H1 (cell line): ENCODE measurements around the gene SLC13A1. TPM values are rescaled to one million over a fixed set of nuclear protein-coding genes. Genes with fewer than 3 reads are reported as not detected.

Experiments
- CTCF ChIA-PET: fragments of 300-600 bp; sonication (Branson Sonifier 250); formaldehyde crosslinking; loops from one replicate; lab custom pipeline; 2021; ENCODE audit not compliant: partially characterized antibody; lab: Charles Lee
- POLR2A ChIA-PET: fragments of 300-600 bp; sonication (Branson Sonifier 250); formaldehyde crosslinking; loops from one replicate; lab custom pipeline; 2021; ENCODE audit warnings: inconsistent platforms; ENCODE audit not compliant: partially characterized antibody; lab: Charles Lee
- DNase-seq, 2 experiments: peaks; one replicate each; pipeline versions ENCODE4 v3.0.0 to v3.0.0-alpha.2; 2010 to 2022; ENCODE audit warnings: low spot score in 2 of 2, low read depth in 1 of 2, mixed read lengths in 1 of 2
- FAIRE-seq: peaks from 2 replicates; lab custom pipeline; 2011; peaks lifted over from hg19 to GRCh38; lab: Jason Lieb, UNC
- H2AFZ ChIP-seq: 2 replicates; pipeline ENCODE4 v1.8.1; 2012; ENCODE audit warnings: low read length, inconsistent platforms
- H2AK5ac ChIP-seq: 2 replicates; pipeline ENCODE4 v1.6.1; 2013; ENCODE audit warnings: low read depth, low read length
- H2BK120ac ChIP-seq: replicated peaks from 2 replicates; pipeline ENCODE3; 2013; ENCODE audit warnings: low read depth, low read length, inconsistent platforms
- H2BK12ac ChIP-seq: 2 replicates; pipeline ENCODE4 v1.6.1; 2013; ENCODE audit warnings: low read depth, low read length
- H2BK15ac ChIP-seq: 2 replicates; pipeline ENCODE4 v1.6.1; 2013; ENCODE audit warnings: low read length
- H2BK20ac ChIP-seq: 2 replicates; pipeline ENCODE4 v1.6.1; 2013; ENCODE audit warnings: low read length
- H2BK5ac ChIP-seq: 2 replicates; pipeline ENCODE4 v1.6.1; 2013; ENCODE audit warnings: low read depth, low read length
- H3K14ac ChIP-seq: 2 replicates; pipeline ENCODE4 v1.6.1; 2013; ENCODE audit warnings: inconsistent platforms; ENCODE audit not compliant: insufficient read length
- H3K18ac ChIP-seq: 2 replicates; pipeline ENCODE4 v1.6.1; 2013; ENCODE audit warnings: low read length; ENCODE audit errors: extremely low read depth
- H3K23ac ChIP-seq: 2 replicates; pipeline ENCODE4 v1.6.1; 2013; ENCODE audit warnings: inconsistent platforms; ENCODE audit not compliant: insufficient read length
- H3K23me2 ChIP-seq: 2 replicates; pipeline ENCODE4 v1.6.1; 2013; ENCODE audit warnings: low read depth, low read length
- H3K27ac ChIP-seq: 2 replicates; pipeline ENCODE4 v1.6.1; 2011; ENCODE audit warnings: low read depth, low read length, inconsistent platforms
- H3K27me3 ChIP-seq, 4 experiments: replicated peaks in 1 of 4; 1 replicate in 1 of 4; 2 replicates in 3 of 4; pipeline versions ENCODE4 v1.6.1 to v1.8.1; 2011 to 2013; ENCODE audit warnings: low read length in 3 of 4, mild to moderate bottlenecking in 3 of 4, inconsistent platforms in 2 of 4, mixed read lengths in 2 of 4, moderate library complexity in 1 of 4; ENCODE audit not compliant: control insufficient read depth in 3 of 4, insufficient read depth in 3 of 4; ENCODE audit errors: extremely low read depth in 1 of 4
- H3K36me3 ChIP-seq, 4 experiments: 2 replicates each; pipeline versions ENCODE4 v1.6.1 to v1.8.1; 2011 to 2013; ENCODE audit warnings: mild to moderate bottlenecking in 4 of 4, low read length in 3 of 4, moderate library complexity in 2 of 4, control low read depth in 1 of 4, inconsistent platforms in 1 of 4; ENCODE audit not compliant: insufficient read depth in 4 of 4, control insufficient read depth in 2 of 4
- H3K4ac ChIP-seq: replicated peaks from 2 replicates; pipeline ENCODE3; 2013; ENCODE audit warnings: low read length, low read depth, mixed read lengths, inconsistent platforms; ENCODE audit not compliant: insufficient read length
- H3K4me1 ChIP-seq, 4 experiments: replicated peaks in 1 of 4; 1 replicate in 1 of 4; 2 replicates in 3 of 4; pipeline versions ENCODE4 v1.6.1 to v1.8.1; 2011 to 2013; ENCODE audit warnings: low read length in 3 of 4, inconsistent platforms in 2 of 4, mixed read lengths in 1 of 4; ENCODE audit not compliant: insufficient read depth in 4 of 4, control insufficient read depth in 3 of 4
- H3K4me2 ChIP-seq, 2 experiments: 2 replicates each; pipeline versions ENCODE4 v1.6.1 to v1.8.1; 2011 to 2013; ENCODE audit warnings: low read depth in 2 of 2, low read length in 2 of 2, control low read depth in 1 of 2, inconsistent platforms in 1 of 2, mild to moderate bottlenecking in 1 of 2; ENCODE audit not compliant: insufficient read depth in 1 of 2
- H3K4me3 ChIP-seq, 4 experiments: fragments of 200-600, 300-600 bp in 1 of 4; sonication (generic), shearing (Covaris generic), sonication (Bioruptor Twin) in 1 of 4; 2 replicates each; pipeline versions ENCODE4 v1.5.1 to v1.8.1; 2011 to 2016; ENCODE audit warnings: low read length in 4 of 4, low read depth in 3 of 4, control low read depth in 2 of 4, inconsistent platforms in 2 of 4, mild to moderate bottlenecking in 2 of 4, mixed read lengths in 1 of 4, moderate library complexity in 1 of 4; ENCODE audit not compliant: insufficient read depth in 2 of 4; ENCODE audit errors: extremely low read depth in 1 of 4
- H3K56ac ChIP-seq: replicated peaks from 2 replicates; pipeline ENCODE3; 2013; ENCODE audit warnings: low read depth, mild to moderate bottlenecking, mixed read lengths, low read length, inconsistent platforms; ENCODE audit not compliant: insufficient read length
- H3K79me1 ChIP-seq: 2 replicates; pipeline ENCODE4 v1.6.1; 2013; ENCODE audit warnings: low read depth, low read length, control low read depth
- H3K79me2 ChIP-seq, 2 experiments: 2 replicates each; pipeline versions ENCODE4 v1.6.1 to v1.8.1; 2012 to 2013; ENCODE audit warnings: low read length in 2 of 2, mild to moderate bottlenecking in 2 of 2, inconsistent platforms in 1 of 2; ENCODE audit not compliant: insufficient read depth in 2 of 2, control insufficient read depth in 1 of 2
- H3K9ac ChIP-seq, 4 experiments: replicated peaks in 1 of 4; 1 replicate in 1 of 4; 2 replicates in 3 of 4; pipeline versions ENCODE4 v1.6.1 to v1.8.1; 2011 to 2013; ENCODE audit warnings: low read depth in 3 of 4, low read length in 3 of 4, control low read depth in 2 of 4, mild to moderate bottlenecking in 2 of 4, moderate library complexity in 2 of 4, inconsistent platforms in 1 of 4; ENCODE audit errors: extremely low read depth in 1 of 4
- H3K9me3 ChIP-seq, 2 experiments: 2 replicates each; pipeline versions ENCODE4 v1.6.1 to v1.8.1; 2012 to 2013; ENCODE audit warnings: mild to moderate bottlenecking in 2 of 2, moderate library complexity in 2 of 2, control low read depth in 1 of 2, inconsistent platforms in 1 of 2, low read depth in 1 of 2, low read length in 1 of 2, mixed read lengths in 1 of 2; ENCODE audit not compliant: insufficient read depth in 2 of 2
- H4K20me1 ChIP-seq, 2 experiments: replicated peaks in 1 of 2; 2 replicates each; pipeline versions ENCODE3 to v1.8.1; 2011 to 2013; ENCODE audit warnings: inconsistent platforms in 2 of 2, low read length in 2 of 2, mild to moderate bottlenecking in 1 of 2; ENCODE audit not compliant: insufficient read depth in 2 of 2, control insufficient read depth in 1 of 2
- H4K5ac ChIP-seq: 2 replicates; pipeline ENCODE4 v1.6.1; 2013; ENCODE audit warnings: low read length, low read depth, mixed read lengths, inconsistent platforms; ENCODE audit not compliant: insufficient read length
- H4K8ac ChIP-seq: 2 replicates; pipeline ENCODE4 v1.8.0; 2013; ENCODE audit warnings: mild to moderate bottlenecking, moderate library complexity, low read length, inconsistent platforms; ENCODE audit not compliant: insufficient read depth; ENCODE audit errors: extremely low read depth
- H4K91ac ChIP-seq: replicated peaks from 2 replicates; pipeline ENCODE3; 2013; ENCODE audit warnings: low read length, mixed read lengths, inconsistent platforms; ENCODE audit not compliant: insufficient read length
- ATF3 ChIP-seq: IDR thresholded peaks from 2 replicates; pipeline ENCODE4 v1.6.1; 2011; ENCODE audit warnings: low read depth, mild to moderate bottlenecking, low read length; ENCODE audit not compliant: insufficient read depth
- CEBPB ChIP-seq: IDR thresholded peaks from 2 replicates; pipeline ENCODE4 v1.6.1; 2012; ENCODE audit warnings: low read depth, low read length
- CHD1 ChIP-seq: IDR thresholded peaks from 2 replicates; pipeline ENCODE4 v1.6.1; 2012; ENCODE audit warnings: low read depth, low read length, improper control_type of control experiment
- CHD2 ChIP-seq: IDR thresholded peaks from 2 replicates; pipeline ENCODE4 v1.6.1; 2012; ENCODE audit warnings: low read length, improper control_type of control experiment
- CTBP2 ChIP-seq: IDR thresholded peaks from 2 replicates; pipeline ENCODE4 v1.7.0; 2011; ENCODE audit warnings: borderline replicate concordance, mild to moderate bottlenecking, moderate library complexity, mixed read lengths, low read length; ENCODE audit not compliant: insufficient read depth, insufficient read length
- CTCF ChIP-seq, 3 experiments: IDR thresholded peaks; 1 replicate in 2 of 3; 2 replicates in 1 of 3; pipeline versions ENCODE4 v1.5.1 to v1.6.1; 2011; ENCODE audit warnings: low read length in 3 of 3, mild to moderate bottlenecking in 3 of 3, inconsistent platforms in 2 of 3, low read depth in 1 of 3, moderate library complexity in 1 of 3; ENCODE audit not compliant: insufficient read depth in 1 of 3; ENCODE audit errors: control extremely low read depth in 1 of 3
- EZH2 ChIP-seq: fragments of 200-600 bp; sonication (generic); IDR thresholded peaks from 2 replicates; pipeline ENCODE4 v1.7.1; 2012; ENCODE audit warnings: low read depth, mild to moderate bottlenecking, moderate library complexity, low read length, inconsistent platforms; ENCODE audit not compliant: severe bottlenecking
- KDM5A ChIP-seq: fragments of 200-600 bp; IDR thresholded peaks from 2 replicates; pipeline ENCODE4 v1.7.1; 2012; ENCODE audit warnings: mild to moderate bottlenecking, low read length, inconsistent platforms, mixed read lengths
- SIRT6 ChIP-seq: IDR thresholded peaks from one replicate; pipeline ENCODE4 v1.7.1; 2012; ENCODE audit warnings: low read length, inconsistent platforms
- SP4 ChIP-seq: IDR thresholded peaks from 2 replicates; pipeline ENCODE4 v1.6.1; 2012; ENCODE audit warnings: low read length, inconsistent platforms
- TBP ChIP-seq: IDR thresholded peaks from 2 replicates; pipeline ENCODE4 v1.6.1; 2011; ENCODE audit warnings: low read depth, low read length, improper control_type of control experiment
- TEAD4 ChIP-seq: IDR thresholded peaks from 2 replicates; pipeline ENCODE4 v1.6.1; 2012; ENCODE audit warnings: low read depth, low read length, inconsistent platforms, mixed read lengths
- WGBS, 2 experiments: shearing (Covaris generic) in 1 of 2; methylation state at CpG; one replicate each; pipeline versions ENCODE4 v1.1.6 to v1.1.7; 2013 to 2015; ENCODE audit warnings: low lambda C conversion rate in 2 of 2, mixed read lengths in 2 of 2, inconsistent platforms in 1 of 2, low coverage in 1 of 2, missing lambda C conversion rate in 1 of 2; ENCODE audit not compliant: insufficient replicate concordance in 2 of 2, insufficient coverage in 1 of 2, insufficient read length in 1 of 2; ENCODE audit errors: extremely low coverage in 1 of 2, missing lambda C conversion rate in 1 of 2; 5-methylcytosine and 5-hydroxymethylcytosine counted together
- polyA plus RNA-seq, 7 experiments: library from polyadenylated mRNA; depleted of rRNA in 3 of 7; stranded (reverse) in 5 of 7; unstranded in 2 of 7; fragments of >200 nt in 5 of 7; fragments of 200-250 nt in 2 of 7; gene quantifications; 1 replicate in 5 of 7; 2 replicates in 1 of 7; 4 replicates in 1 of 7; pipeline versions ENCODE4 v1.2.1 to v1.2.3, GENCODE V29; 2011 to 2013; ENCODE audit warnings: missing spikeins in 2 of 7, mixed read lengths in 2 of 7
- total RNA-seq: library from RNA; stranded (reverse); fragmentation: NEBNext Ultra II Directional; extraction: Animal tissue kit (Norgen Biotek cat#: 25700); gene quantifications from 2 replicates; pipeline ENCODE4 v1.2.1, GENCODE V29; 2021

Gene SLC13A1
- total and polyA plus RNA-seq, 2 of the 8 experiments (the other 6 are each of a cell fraction or from before 2014, with no cell fraction given), result not detected

- H3K18ac ChIP-seq, result no peak overlapping the region
- DNase-seq, result no peak
- H4K91ac ChIP-seq, result no peak overlapping the region
- WGBS, 2 experiments, result 81% methylated on average over 3 of the region's 3 CpGs; no CpG with 5 or more reads in 1 of the 2 experiments
- no peak overlapping the region for H2BK5ac ChIP-seq
- no peak for FAIRE-seq
- no peak overlapping the region for H2BK12ac ChIP-seq
- H4K8ac ChIP-seq, result no peak overlapping the region
- ChIA-PET CTCF (interaction anchor here (1.2 kb wide), 1 partner anchor 30 kb away, joined by 3 read pairs; no protein-coding TSS in a partner anchor), POLR2A (no interaction called here)
- no peaks in the 10 kb centered on the region for H3K79me2 ChIP-seq
- H3K27me3 ChIP-seq, result peaks cover 0 to 1% (median 0%) of the 10 kb centered on the region in 4 experiments; a peak in 1 of 7 replicates
- H3K9me3 ChIP-seq, result no peaks in the 10 kb centered on the region
- no peak overlapping the region for H3K56ac ChIP-seq
- H3K4me1 ChIP-seq, result no peaks in the 10 kb centered on the region
- H3K27ac ChIP-seq, result no peak overlapping the region
- H4K20me1 ChIP-seq, result no peaks in the 10 kb centered on the region
- no peak overlapping the region for H4K5ac ChIP-seq
- no peak overlapping the region for H2AK5ac ChIP-seq
- H2BK120ac ChIP-seq, result no peak overlapping the region
- no peak overlapping the region for H2BK20ac ChIP-seq
- H3K23ac ChIP-seq, result no peak overlapping the region
- no peak overlapping the region for H3K14ac ChIP-seq
- no peaks in the 10 kb centered on the region for H3K79me1 ChIP-seq
- H3K4ac ChIP-seq, result no peak overlapping the region
- no peaks in the 10 kb centered on the region; the same call in 1 of the 2 replicates for H3K23me2 ChIP-seq
- no peaks in the 10 kb centered on the region for H3K36me3 ChIP-seq
- no peak overlapping the region for H3K4me2 ChIP-seq
- H2AFZ ChIP-seq, result no peak overlapping the region
- no peak overlapping the region for H3K4me3 ChIP-seq
- H3K9ac ChIP-seq, result no peak overlapping the region
- H2BK15ac ChIP-seq, result no peak overlapping the region
- TF ChIP-seq SP4 (no peak), SIRT6 (no peak), CTCF (IDR thresholded peaks at IDR 0.05; ENCODE audit: control extremely low read depth in 1 of 3, insufficient read depth in 1 of 3, low read depth in 1 of 3, low read length in 3 of 3) (no peak), KDM5A (no peak), TBP (no peak), CTBP2 (no peak), TEAD4 (no peak), CEBPB (no peak), CHD1 (no peak), CHD2 (no peak), ATF3 (no peak), EZH2 (no peak)
Observed at GRCh38 chr7:123241809-123242208, 42.0 kb upstream of the SLC13A1 start.
